ENCODE results near the gene TRIM17.

TRIM17 gene

DNA sequence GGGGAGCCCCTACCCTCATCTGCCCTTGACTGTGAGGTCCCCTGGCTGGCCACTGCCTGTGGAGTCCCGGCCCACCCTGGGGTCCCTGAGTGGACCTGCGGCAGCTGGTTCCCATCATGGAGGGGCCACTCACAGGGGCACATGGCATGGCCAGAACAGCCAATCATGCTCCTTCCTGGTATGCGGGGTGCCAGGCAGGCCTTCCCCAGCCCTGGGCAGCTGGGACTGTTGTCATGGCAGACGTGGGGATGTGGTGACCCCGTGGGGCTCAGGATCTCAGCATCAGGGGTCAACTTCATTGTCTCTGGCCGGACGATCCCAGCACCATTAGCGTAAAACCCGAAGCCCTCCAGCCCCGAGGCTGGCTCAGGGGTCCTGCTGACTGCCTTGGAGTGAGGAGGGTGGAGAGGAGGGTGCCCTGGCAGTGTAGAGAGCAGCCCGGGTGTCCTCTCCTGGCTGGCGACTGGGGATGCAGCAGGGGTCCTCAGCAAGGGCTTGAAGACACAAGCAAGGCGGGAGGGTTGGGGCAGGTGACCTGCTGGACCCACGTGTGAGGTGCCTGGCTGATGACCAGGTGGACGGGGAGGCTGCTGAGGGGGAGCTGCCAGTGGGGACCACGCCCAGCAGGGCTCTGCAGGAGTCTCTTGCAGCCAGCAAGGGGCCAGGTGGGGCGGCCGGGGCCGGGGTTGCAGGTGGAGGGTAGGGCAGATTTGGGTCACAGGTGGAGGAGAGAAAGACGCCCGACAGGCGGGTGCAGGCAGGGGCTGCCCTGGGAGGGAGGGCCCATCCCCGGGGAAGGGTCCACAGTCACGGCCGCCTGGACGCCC, 55.1 kb downstream of the TRIM17 start:
- Histone ChIP-seq H3K27ac (ENCODE audit: low read depth, low read length) (no peak overlapping the region), H3K36me3 (ENCODE audit: control insufficient read depth in 1 of 2, insufficient read depth in 2 of 2, low read length in 2 of 2) (no peaks in the 10 kb centered on the region), H3K9ac (ENCODE audit: low read depth in 1 of 2, low read length in 2 of 2) (no peak overlapping the region)

DNA sequence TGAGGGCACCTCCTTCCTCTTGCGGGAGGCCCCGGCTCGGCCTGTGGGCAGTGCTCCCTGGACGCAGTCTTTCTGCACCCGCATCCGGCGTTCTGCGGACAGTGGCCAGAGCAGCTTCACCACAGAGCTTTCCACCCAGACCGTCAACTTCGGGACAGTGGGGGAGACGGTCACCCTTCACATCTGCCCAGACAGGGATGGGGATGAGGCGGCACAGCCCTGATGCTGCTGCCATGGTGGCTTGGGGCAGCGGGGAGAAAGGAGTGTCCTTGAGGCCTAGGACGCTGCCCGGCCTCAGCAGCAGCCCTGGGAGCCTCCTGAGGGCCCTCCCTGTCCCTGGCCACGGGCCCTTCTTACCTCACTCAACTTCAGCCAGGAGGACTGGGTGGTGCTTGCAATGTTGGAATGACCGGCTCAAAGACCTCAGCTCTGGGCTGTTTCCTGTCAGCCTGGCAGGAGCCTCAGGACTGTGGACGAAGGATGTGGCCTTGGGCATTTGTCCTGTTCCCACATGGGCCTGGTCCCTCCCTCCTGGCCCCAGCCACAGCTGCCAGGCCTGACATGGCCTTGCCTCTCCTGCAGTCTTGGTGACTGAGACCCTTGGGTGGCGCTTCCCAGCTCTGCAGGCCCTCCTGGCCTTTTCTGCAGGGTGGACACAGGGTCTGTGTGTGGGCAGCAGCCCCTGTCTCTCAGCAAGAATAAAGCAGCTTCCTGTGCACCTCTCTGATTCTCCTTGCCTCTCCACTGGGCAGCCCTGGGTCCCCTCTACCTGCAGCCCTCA, 55.9 kb downstream of the TRIM17 start:
- Histone ChIP-seq H3K9me3 (ENCODE audit: control insufficient read depth in 1 of 2, low read length in 2 of 2) (no peaks in the 10 kb centered on the region), H3K4me1 (ENCODE audit: control insufficient read depth in 1 of 2, insufficient read depth in 2 of 2, low read length in 2 of 2) (no peaks in the 10 kb centered on the region), H3K27ac (ENCODE audit: low read depth, low read length) (no peak overlapping the region), H3K9ac (ENCODE audit: low read depth in 1 of 2, low read length in 2 of 2) (no peak overlapping the region), H3K27me3 (ENCODE audit: control insufficient read depth in 1 of 2, insufficient read depth in 2 of 2, low read length in 2 of 2) (no peaks in the 10 kb centered on the region), H3K36me3 (ENCODE audit: control insufficient read depth in 1 of 2, insufficient read depth in 2 of 2, low read length in 2 of 2) (no peaks in the 10 kb centered on the region), H3K4me3 (ENCODE audit: low read depth in 1 of 2, low read length in 2 of 2) (no peak overlapping the region)

More for the DNA sequence above, 55.1 kb downstream of the TRIM17 start:
- no peak overlapping the region for H3K4me3 ChIP-seq (ENCODE audit: low read depth in 1 of 2, low read length in 2 of 2)
- H3K27me3 ChIP-seq (ENCODE audit: control insufficient read depth in 1 of 2, insufficient read depth in 2 of 2, low read length in 2 of 2) = peaks cover 0 to 3% of the 10 kb centered on the region in 2 donors
- H3K4me1 ChIP-seq (ENCODE audit: control insufficient read depth in 1 of 2, insufficient read depth in 2 of 2, low read length in 2 of 2) = no peaks in the 10 kb centered on the region
- H3K9me3 ChIP-seq (ENCODE audit: control insufficient read depth in 1 of 2, low read length in 2 of 2) = no peaks in the 10 kb centered on the region

DNA sequence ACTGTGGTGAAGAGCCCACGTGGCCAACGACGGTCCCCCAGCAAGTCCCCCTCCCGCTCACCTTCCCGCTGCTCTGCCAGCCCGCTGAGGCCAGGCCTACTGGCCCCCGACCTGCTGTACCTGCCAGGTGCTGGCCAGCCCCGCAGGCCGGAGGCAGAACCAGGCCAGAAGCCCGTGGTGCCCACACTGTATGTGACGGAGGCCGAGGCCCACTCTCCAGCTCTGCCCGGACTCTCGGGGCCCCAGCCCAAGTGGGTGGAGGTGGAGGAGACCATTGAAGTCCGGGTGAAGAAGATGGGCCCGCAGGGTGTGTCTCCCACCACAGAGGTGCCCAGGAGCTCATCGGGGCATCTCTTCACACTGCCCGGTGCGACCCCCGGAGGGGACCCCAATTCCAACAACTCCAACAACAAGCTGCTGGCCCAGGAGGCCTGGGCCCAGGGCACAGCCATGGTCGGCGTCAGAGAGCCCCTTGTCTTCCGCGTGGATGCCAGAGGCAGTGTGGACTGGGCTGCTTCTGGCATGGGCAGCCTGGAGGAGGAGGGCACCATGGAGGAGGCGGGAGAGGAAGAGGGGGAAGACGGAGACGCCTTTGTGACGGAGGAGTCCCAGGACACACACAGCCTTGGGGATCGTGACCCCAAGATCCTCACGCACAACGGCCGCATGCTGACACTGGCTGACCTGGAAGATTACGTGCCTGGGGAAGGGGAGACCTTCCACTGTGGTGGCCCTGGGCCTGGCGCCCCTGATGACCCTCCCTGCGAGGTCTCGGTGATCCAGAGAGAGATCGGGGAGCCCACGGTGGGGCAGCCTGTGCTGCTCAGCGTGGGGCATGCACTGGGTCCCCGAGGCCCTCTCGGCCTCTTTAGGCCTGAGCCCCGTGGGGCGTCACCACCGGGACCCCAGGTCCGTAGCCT, 56.8 kb downstream of the TRIM17 start:
- H3K27me3 ChIP-seq (ENCODE audit: control insufficient read depth in 1 of 2, insufficient read depth in 2 of 2, low read length in 2 of 2) = no peaks in the 10 kb centered on the region
- H3K36me3 ChIP-seq (ENCODE audit: control insufficient read depth in 1 of 2, insufficient read depth in 2 of 2, low read length in 2 of 2) = no peaks in the 10 kb centered on the region
- H3K9me3 ChIP-seq (ENCODE audit: control insufficient read depth in 1 of 2, low read length in 2 of 2) = no peaks in the 10 kb centered on the region
- no peak overlapping the region for H3K4me3 ChIP-seq (ENCODE audit: low read depth in 1 of 2, low read length in 2 of 2)
- no peaks in the 10 kb centered on the region for H3K4me1 ChIP-seq (ENCODE audit: control insufficient read depth in 1 of 2, insufficient read depth in 2 of 2, low read length in 2 of 2)
- H3K9ac ChIP-seq (ENCODE audit: low read depth in 1 of 2, low read length in 2 of 2) = no peak overlapping the region
- H3K27ac ChIP-seq (ENCODE audit: low read depth, low read length) = no peak overlapping the region

DNA sequence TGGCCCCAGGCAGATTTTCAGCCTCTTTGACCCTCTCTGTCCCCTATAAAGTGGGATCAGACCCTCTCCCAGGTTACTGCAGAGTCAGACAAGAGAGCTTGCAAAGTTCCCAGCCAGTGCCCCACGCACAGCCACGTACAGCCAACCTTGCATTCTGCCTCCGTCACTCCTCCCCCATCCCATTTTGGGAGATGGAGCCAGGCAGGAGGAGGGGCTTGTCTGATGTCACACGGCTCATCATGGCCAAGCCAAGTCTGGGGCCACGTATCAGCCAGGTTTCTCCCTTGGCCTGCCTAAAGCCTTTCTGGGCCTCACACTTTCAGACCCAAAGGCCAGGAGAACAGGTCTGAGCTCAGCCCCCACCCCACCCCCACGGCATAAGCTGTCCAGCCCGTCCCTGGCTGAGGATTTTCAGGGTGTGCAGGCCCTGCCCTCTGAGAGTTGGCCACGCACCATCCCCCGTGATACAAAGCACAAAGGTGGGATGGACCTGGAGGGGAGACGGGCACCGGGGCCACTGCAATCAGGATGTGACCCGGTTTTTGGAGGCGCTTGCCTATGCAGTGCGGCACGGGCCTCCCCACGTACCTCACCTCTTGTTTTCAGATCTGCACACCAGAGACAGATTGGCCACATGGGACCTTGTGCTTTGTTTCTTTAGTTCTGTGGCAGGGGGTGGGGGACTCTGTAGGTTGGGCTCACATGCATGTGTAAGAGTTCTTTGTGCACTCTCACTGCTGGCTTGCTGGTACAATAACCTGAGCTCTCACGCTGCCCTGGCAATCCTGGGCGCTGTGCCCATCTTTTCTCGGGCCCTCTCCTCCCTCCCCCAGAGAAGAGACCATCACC, 57.7 kb downstream of the TRIM17 start:
- no peak overlapping the region for H3K4me3 ChIP-seq (ENCODE audit: low read depth in 1 of 2, low read length in 2 of 2)
- H3K27me3 ChIP-seq (ENCODE audit: control insufficient read depth in 1 of 2, insufficient read depth in 2 of 2, low read length in 2 of 2) = no peaks in the 10 kb centered on the region
- no peaks in the 10 kb centered on the region for H3K9me3 ChIP-seq (ENCODE audit: control insufficient read depth in 1 of 2, low read length in 2 of 2)
- H3K4me1 ChIP-seq (ENCODE audit: control insufficient read depth in 1 of 2, insufficient read depth in 2 of 2, low read length in 2 of 2) = no peaks in the 10 kb centered on the region
- H3K36me3 ChIP-seq (ENCODE audit: control insufficient read depth in 1 of 2, insufficient read depth in 2 of 2, low read length in 2 of 2) = no peaks in the 10 kb centered on the region
- no peak overlapping the region for H3K9ac ChIP-seq (ENCODE audit: low read depth in 1 of 2, low read length in 2 of 2)
- no peak overlapping the region for H3K27ac ChIP-seq (ENCODE audit: low read depth, low read length)

DNA sequence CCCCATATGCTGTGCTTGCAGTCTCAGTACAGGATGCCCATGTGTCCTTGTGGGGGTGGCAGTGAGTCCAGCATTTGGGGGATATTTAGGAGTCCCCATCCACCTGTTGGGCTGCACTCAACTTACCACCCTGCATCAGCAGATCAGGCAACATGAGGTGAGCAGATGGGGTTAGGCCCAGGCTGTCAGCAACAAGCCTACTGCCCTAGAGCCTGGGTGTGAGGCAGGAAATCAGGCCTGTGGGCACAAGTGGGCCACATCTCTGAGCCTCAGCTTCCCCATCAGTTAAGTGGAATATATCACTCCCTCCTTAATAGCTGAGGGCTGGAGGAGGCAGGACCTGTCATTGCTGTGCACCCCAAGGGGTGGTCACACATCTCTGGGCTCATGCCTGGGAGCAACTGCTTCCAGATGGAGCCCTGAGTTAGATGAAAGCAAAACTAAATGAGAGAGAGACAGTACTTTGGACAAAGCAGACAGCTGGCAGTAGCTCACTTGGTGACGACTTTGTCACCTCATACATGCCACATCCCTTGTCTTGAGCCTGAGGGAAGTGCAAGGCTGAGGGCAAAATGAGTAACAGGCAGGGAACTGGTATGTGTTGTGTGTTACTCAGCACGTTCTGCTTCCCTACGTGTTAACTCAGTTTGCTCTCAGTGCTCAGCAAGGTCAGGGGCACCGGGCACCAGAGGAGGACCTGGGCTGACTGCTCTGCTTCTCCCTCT, 58.5 kb downstream of the TRIM17 start:
- Histone ChIP-seq H3K27ac (ENCODE audit: low read depth, low read length) (no peak overlapping the region), H3K27me3 (ENCODE audit: control insufficient read depth in 1 of 2, insufficient read depth in 2 of 2, low read length in 2 of 2) (no peaks in the 10 kb centered on the region), H3K4me1 (ENCODE audit: control insufficient read depth in 1 of 2, insufficient read depth in 2 of 2, low read length in 2 of 2) (no peaks in the 10 kb centered on the region), H3K4me3 (ENCODE audit: low read depth in 1 of 2, low read length in 2 of 2) (no peak overlapping the region), H3K9ac (ENCODE audit: low read depth in 1 of 2, low read length in 2 of 2) (no peak overlapping the region), H3K36me3 (ENCODE audit: control insufficient read depth in 1 of 2, insufficient read depth in 2 of 2, low read length in 2 of 2) (no peaks in the 10 kb centered on the region), H3K9me3 (ENCODE audit: control insufficient read depth in 1 of 2, low read length in 2 of 2) (no peaks in the 10 kb centered on the region)

Measured in duodenal mucosa (tissue), 2 donors.